ENCODE results near the gene USP15.
"Not testable (repeated sequence)": the region's sequence is repeated elsewhere in the genome, so short reads cannot be mapped to it uniquely, and the experiment has no call there.

The USP15 gene

DNA sequence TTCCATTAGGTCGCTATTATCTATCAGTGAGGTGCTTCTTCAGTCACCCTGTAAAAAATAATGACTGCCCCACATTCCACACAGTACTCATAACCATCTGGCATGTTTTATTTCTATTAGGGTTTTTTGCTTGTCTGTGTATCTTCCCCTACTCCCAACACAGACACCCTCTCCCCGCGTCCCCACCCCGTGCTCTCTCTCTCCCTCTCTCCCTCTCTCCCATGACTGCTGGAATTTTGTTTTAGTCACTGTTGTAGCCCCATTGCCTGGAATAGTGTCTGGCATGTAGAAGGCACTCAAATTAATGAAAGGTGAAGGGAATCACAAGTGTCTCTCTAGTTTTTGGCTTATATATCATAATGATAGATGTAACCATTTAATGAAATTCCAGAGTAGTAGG, 103.3 kb downstream of the USP15 start:
- H3K9me3 ChIP-seq = no peaks in the 10 kb centered on the region
- H3K36me3 ChIP-seq = peaks cover 0 to 2% (median 0%) of the 10 kb centered on the region in 3 donors
- H3K27me3 ChIP-seq = no peaks in the 10 kb centered on the region
- intact Hi-C loops (cut with DNase I; ENCODE audit: low total_unique reads) = no loop called here
- DNase-seq = no peak
- H3K4me3 ChIP-seq = no peak overlapping the region
- no peak for TF ChIP-seq CTCF (IDR thresholded peaks at IDR 0.05)
- peaks cover 0 to 44% (median 4%) of the 10 kb centered on the region in 4 donors for H3K4me1 ChIP-seq
- no peak overlapping the region for H3K27ac ChIP-seq

GRCh38 chr12:62364697-62365096, 104.5 kb downstream of the USP15 start:
- H3K27ac ChIP-seq; H3K4me3 ChIP-seq; DNase-seq; H3K9me3 ChIP-seq; H3K36me3 ChIP-seq; H3K27me3 ChIP-seq; intact Hi-C loops (cut with DNase I; ENCODE audit: low total_unique reads): not testable (repeated sequence)
- peaks cover 0 to 44% (median 4%) of the 10 kb centered on the region in 4 donors for H3K4me1 ChIP-seq

- H3K9me3 ChIP-seq; DNase-seq; H3K27me3 ChIP-seq; H3K36me3 ChIP-seq; intact Hi-C loops (cut with DNase I; ENCODE audit: low total_unique reads); H3K4me3 ChIP-seq; H3K27ac ChIP-seq: not testable (repeated sequence)
- peaks cover 0 to 34% (median 4%) of the 10 kb centered on the region in 4 donors for H3K4me1 ChIP-seq
Observed at GRCh38 chr12:62365846-62366245, 105.6 kb downstream of the USP15 start.

DNA sequence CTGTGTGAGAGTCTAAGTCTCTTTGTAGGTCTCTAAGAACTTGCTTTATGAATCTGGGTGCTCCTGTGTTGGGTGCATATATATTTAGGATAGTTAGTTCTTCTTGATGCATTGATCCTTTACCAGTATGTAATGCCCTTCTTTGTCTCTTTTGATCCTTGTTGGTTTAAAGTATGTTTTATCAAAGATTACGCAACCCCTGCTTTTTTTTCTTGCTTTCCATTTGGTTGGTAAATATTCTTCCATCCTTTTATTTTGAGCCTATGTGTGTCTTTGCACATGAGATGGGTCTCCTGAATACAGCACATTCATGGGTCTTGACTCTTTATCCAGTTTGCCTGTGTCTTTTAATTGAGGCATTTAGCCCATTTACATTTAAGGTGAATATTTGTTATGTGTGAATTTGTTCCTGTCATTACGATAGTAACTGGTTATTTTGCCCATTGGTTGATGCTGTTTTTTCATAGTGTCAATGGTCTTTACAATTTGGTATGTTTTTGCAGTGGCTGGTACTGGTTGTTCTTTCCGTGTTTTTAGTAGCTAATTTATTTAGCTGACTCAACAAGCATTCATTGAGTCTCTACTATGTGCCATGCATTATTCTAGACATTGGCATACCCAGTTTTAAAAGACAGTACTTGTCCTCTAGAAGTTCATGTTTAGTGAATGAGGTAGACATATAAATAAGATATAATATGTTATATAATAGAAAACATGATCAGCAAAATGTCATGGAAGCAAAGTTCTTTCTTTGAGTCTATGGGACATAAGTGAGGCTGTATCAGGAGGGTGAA, 108.4 kb downstream of the USP15 start:
- H3K9me3 ChIP-seq; H3K36me3 ChIP-seq; H3K27me3 ChIP-seq; H3K4me3 ChIP-seq; H3K27ac ChIP-seq; intact Hi-C loops (cut with DNase I; ENCODE audit: low total_unique reads); DNase-seq: not testable (repeated sequence)
- peaks cover 0 to 37% (median 10%) of the 10 kb centered on the region in 4 donors for H3K4me1 ChIP-seq

- Histone ChIP-seq H3K27me3 (no peaks in the 10 kb centered on the region), H3K4me1 (peaks cover 0 to 52% (median 10%) of the 10 kb centered on the region in 4 donors), H3K9me3 (no peaks in the 10 kb centered on the region), H3K27ac (no peak overlapping the region), H3K36me3 (peaks cover 0 to 5% (median 0%) of the 10 kb centered on the region in 3 donors), H3K4me3 (no peak overlapping the region)
- no peak for DNase-seq
- intact Hi-C loops (cut with DNase I; ENCODE audit: low total_unique reads) = no loop called here
- TF ChIP-seq CTCF (IDR thresholded peaks at IDR 0.05) = no peak
Observed at GRCh38 chr12:62370189-62370588, 110.0 kb downstream of the USP15 start.

DNA sequence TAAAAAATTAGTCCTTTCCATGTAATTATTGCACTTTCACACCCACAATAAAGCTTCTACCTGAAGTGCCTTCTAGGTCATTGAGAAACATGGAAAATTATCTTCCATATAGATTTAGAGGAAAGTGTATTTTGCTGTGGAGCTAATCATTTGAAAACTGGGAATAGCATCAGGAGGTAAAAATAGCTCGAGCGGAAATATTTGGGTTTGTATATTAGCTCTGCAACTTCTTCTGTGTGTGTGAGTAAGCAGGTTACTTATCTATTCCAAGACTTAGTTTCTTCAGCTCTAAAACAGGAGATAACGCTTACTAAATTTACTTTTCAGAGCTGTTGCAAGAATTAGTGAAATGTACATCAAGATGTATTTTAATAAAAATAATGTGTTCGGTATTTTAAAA, 111.5 kb downstream of the USP15 start:
- Histone ChIP-seq H3K36me3 (peaks cover 0 to 5% (median 0%) of the 10 kb centered on the region in 3 donors), H3K4me1 (peaks cover 0 to 51% (median 10%) of the 10 kb centered on the region in 4 donors), H3K27ac (no peak overlapping the region), H3K27me3 (no peaks in the 10 kb centered on the region), H3K4me3 (no peak overlapping the region), H3K9me3 (no peaks in the 10 kb centered on the region)
- TF ChIP-seq CTCF (IDR thresholded peaks at IDR 0.05) = no peak
- DNase-seq = no peak
- intact Hi-C loops (cut with DNase I; ENCODE audit: low total_unique reads) = no loop called here

DNA sequence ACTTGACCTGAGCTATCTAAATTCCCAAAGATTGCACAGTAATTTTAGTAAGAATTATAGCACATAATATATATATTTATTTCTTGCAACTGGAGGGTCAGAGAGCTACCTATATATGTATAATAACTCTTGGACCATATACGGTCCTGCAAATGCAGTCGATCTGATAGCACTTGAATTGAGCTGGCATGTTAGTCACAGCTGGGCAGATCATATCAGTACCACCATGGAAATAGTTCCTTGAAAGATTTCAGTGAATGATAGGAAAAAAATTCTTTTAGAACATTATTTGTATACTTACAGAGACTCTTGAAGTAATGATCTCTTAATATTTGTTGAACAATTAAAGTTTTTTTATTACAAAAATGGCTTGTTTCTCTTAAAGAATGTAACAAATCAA, 111.9 kb downstream of the USP15 start:
- peaks cover 0 to 47% (median 8%) of the 10 kb centered on the region in 4 donors for H3K4me1 ChIP-seq
- peak overlapping the region in 1 of 2 donors; percentile 61 for H3K27ac ChIP-seq
- no peaks in the 10 kb centered on the region for H3K27me3 ChIP-seq
- no peak for DNase-seq
- intact Hi-C loops (cut with DNase I; ENCODE audit: low total_unique reads) = no loop called here
- H3K4me3 ChIP-seq = no peak overlapping the region
- no peaks in the 10 kb centered on the region for H3K9me3 ChIP-seq
- H3K36me3 ChIP-seq = peaks cover 0 to 5% (median 0%) of the 10 kb centered on the region in 3 donors
- no peak for TF ChIP-seq CTCF (IDR thresholded peaks at IDR 0.05)
